NCI-H2196 treated with DMSO at 0.1 percent for 48 hours (cell line): Measurements from ENCODE around the gene LIPA.
"Not testable (repeated sequence)": the region's sequence is repeated elsewhere in the genome, so short reads cannot be mapped to it uniquely, and the experiment has no call there.

Experiments
- DNase-seq: peaks from one replicate; lab custom pipeline; 2025; ENCODE audit not compliant: unreplicated experiment; lab: John Stamatoyannopoulos, UW

LIPA gene

DNA sequence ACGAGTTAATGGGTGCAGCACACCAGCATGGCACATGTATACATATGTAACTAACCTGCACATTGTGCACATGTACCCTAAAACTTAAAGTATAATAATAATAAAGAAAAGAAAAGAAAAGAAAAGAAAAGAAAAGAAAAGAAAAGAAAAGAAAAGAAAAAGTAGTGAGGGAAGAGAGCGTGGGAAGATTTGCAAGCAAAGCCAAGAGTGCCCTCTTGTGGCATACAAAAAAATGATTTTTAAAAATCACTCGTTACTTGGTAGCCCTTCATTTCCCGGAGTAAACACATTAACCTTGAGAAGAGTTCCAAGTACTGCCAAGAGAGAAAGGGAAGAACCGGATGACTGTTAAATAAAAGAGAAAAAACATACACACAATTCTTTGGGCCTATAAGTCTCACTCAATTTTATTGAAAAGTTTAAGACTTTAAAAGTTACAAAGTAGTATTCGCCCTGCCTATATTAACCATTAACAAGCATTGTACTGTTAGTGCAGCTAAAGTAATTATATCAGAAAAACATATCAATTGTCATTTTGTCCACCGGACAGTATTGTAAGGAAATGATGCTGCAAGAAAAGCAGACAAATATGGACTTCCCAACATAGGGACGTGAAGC, 38.3 kb downstream of the LIPA start:
- DNase-seq, result no peak

DNA sequence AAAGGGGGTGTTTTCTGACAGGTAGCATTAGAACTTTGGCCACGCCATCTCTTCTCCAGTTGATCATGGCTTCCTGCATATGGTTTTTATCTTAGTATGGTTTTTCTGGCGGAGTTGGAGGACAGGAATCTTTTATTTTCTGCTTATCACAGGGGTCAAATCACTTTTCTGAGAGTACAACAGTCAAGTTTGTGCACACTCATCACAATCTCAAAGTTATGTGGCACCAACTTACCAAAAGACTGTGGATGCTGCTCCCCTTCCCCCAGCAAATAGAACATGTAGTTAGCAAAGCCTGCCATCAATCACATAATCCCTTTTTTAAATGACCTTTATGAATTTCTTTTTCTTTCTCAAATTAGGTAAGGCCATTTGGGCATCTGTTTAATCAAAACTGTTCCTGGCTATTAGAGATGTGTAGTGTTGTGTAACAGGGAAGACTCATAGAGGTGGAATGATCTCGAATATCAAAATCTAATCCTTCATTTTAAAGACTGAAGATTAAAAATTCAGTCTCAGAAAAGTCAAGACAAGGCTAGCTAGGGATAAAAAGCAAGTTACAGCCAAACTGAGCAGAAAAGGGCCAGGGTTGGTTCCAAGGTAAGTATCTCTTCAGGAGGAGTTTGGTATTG, 40.7 kb downstream of the LIPA start:
- no peak for DNase-seq

DNA sequence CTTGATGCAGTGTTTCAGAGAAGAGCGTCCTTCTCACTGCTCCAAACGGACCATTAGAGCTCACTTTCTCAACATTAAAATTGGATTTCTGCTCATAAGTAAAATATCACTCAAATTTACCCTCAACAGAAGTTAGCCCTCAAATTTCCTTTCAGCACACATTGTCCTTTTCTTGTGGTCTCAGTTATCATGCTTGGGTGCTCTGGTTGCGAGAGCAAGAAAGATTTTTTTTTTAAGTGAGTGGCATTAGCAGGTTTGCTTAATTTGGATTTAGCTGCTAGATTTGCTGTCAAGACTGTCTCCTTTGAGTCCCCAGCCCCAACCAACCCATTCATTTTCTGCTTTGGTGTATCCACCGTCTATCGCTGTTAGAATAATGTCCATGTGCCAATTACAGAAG, 41.9 kb downstream of the LIPA start:
- DNase-seq, result no peak

DNA sequence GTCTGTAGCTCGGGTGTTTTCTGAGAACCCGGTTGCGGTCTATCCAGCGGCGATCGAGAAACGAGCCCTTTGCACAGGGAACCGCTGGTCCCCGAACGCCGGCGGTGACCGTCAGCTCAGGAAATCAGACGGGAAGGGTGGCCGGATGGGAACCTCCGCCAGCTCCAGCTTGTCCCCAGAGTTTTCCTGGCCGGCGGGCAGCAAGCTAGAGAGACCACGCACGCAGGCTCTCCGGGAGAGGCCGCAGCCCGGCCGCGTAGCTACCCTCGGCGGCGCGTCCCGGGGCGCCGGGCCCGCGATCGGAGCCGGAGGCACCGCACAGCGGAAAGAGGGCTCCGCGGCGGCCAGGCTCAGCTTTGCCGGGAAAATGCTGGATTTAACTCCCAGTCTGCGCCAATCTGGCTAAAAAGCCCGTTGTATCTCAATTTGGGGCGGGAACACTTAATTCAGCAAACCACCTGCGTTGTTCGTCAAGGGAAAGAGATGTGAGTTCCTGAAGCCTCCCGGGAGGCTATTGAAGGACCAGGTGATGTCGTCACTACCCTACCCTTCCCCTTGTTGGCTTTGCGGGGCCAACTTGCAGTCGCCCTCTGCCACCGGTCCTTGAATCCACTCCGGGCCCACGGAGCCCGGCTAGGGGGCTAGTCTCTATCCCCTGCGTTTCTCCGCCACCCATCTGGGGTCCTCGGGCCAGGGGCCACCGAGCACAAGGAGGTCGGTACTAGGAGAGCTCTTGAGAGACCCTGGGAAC, 43.6 kb downstream of the LIPA start:
- DNase-seq, result no peak

DNA sequence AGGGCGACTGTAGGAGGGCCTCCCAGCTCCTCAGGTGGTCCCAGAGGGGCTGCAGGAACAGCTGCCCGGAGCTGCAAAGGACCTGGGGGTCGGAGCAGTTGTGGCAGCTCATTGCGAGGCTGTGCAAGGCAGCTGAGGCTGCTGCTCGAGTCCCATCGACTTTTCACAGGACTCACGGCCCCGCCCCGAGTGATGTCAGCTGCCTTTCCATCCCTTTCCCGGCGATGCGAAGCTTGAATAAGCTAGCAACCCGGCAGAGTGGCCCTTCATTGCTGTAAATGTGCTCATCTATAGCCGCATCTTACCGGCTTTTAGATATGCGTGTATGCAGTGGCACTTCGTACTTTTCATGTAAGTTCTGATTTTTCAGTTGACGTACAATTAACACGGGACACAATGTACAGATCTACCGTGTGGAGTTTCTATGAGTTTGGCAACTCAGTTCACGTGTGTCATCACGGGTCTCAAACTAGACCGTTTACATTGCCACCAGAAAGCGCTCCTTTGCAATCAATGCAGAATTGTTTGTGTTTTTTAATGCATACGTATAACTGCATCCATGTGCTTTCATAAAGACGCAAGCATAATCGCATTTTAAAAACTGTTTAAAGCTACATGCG, 44.3 kb downstream of the LIPA start, which contains the start of gene CH25H:
TSS of gene CH25H (minus strand) at position 137 of the 620 bp plus-strand sequence. CDS start at position 112, 25 bp downstream.
- DNase-seq, result peak; percentile 3

DNA sequence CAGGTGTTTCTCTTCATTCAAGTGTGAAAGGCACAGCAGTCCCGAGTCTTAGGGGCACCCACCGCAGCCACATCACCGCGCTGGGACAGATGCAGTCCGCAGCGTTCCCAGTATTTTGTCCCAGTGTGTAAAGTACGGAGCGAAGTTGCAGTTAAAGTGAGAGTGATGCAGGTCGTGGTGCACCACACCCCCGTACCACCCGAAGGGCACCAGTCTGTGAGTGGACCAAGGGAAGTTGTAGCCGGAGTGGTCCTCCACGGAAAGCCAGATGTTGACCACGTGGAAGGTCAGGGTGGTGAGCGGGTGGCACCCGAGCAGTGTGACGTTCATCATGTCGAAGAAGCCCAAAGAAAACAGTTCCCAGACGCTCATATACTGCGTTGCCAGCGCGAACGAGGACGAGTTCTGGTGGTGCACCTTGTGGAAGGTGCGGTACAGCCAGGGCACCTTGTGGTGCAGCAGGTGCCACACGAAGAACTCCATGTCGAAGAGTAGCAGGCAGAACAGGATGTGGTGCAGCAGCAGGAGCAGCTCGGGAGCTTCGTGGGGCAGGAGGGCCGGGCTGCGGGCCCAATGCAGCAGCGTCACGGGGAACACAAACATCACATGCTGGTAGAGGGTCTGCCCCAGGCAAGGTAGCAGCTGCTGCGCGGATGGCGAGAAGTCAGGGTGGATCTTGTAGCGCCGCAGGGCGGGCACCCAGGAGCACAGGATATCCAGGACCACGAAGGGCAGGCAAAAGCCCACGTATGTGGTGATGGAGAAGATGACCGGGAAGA, 45.0 kb downstream of the LIPA start:
- DNase-seq, result no peak

DNA sequence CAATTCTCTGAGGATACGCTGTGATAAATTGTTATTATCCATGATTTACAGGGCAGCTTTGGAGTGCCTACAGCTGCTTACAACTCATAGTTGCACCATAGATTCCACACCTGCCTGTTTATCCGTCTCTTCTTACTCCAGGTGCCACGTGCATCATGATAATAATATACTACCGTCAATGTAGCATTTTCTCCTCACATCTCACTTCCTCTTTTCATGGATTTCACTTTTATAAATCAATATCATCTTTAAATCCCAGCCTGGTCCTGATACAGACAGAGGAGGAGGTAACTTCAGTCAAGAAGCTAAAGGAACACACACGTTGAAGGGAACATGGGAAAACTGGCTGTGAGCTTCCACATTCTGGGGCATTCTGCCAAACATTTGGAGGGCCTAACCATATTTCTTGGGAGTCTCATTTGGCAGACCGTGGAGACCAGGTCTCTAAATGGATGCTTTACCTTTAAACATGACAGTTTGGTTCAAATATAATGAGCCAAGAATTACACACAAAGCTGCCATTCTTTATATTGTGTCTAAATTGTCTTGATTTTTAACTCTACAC, 46.9 kb downstream of the LIPA start:
- no peak for DNase-seq

DNA sequence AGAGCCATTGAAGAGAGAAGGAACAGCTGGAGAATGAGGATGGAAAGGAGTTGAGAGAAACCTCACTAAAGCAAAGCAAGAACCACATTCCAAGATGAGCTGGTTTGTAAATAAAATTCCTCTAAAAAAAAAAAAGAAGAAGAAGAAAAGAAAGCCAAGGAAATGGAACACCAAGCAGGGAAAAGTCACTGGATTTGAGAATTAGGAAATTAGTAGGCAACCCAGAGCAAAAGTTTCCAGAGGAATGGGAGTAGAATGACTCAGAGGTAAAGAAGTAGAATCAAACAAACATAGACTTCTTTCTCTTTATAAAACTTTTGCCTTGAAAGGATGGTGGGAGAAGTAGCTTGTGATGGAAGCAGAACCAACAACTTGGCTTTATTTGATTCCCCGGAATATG, 48.3 kb downstream of the LIPA start:
- no peak for DNase-seq

DNA sequence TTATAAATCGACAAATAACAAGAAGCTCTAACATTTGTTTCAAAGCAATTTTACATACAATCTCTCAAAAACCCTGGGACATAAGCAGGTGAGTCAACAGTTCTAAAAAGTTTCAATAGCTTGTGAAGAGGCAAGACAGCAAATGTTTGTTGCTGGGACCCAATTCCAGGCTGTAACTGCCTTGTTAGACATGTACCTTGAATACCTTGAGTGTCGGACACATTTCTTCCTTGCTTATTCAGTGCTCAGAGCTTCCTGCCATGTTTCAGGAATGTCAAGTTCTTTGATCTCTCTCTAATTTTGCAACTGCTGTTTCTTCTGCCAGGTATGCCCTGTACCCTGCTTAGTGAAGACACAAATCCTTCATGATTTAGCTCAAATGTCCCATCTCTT, 49.5 kb downstream of the LIPA start:
- DNase-seq, result no peak

DNA sequence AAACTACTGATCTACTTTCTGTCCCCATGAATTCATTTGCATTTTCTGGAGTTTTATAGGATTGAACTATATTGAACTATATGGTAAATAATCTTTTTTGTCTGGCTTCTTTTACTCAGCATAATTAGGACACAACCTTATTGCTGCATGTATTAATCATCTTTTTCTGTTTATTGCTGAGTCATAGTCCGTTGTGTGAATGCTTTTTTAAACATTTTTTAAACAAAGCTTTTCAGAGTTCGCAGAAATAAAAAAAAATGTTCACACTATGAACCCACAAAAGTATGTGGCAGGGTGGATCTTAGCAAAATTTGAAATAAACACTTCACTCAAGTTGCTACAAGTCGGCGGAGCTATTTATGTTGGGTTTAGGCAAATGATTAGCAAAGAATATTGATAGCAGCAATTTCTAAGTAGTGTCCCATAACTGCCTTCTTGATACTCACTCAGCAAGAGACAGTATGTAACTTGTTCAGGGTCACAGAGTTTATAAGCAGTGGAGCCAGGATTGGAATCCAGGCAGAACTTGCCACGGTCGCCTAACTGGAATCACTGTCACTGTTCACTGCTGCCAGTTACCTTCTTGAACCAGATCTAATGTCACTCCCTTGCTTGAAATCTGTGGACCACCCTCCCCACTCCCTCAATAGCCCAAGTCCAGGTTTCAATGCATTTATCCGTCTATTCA, 50.1 kb downstream of the LIPA start:
- DNase-seq, result no peak

DNA sequence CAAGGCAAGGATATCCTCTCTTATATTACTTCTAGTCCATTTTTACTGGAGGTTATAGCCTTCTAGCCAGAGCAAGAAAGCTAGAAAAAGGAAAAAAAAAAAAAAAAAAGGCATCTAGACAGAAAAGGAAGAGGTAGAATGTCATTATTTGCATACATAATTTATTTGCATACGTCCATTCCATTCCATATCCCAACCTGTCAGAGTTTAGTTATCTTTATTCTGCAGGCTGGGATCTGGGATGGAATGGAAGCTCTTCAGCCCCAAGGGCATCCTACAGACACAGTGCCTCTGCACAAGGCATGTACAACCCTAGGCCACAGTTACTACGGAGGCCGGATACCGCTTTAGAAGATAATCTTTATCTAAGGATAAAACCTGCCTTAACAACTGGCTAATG, 54.1 kb downstream of the LIPA start:
- DNase-seq, result no peak

DNA sequence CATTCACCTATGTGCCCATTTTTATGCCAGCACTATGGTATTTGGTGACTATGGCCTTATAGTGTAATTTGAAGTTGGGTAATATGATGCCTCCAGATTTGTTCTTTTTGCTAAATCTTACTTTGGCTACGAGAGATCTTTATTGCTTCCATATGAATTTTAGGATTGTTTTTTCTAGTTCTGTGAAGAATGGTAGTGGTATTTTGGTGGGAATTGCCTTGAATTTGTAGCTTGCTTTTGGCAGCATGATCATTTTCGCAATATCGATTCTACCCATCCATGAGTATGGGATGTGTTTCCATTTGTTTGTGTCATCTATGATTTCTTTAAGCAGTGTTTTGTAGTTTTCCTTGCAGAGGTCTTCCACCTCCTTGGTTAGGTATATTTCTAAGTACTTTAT, 60.3 kb downstream of the LIPA start:
- DNase-seq, result not testable (repeated sequence)

DNA sequence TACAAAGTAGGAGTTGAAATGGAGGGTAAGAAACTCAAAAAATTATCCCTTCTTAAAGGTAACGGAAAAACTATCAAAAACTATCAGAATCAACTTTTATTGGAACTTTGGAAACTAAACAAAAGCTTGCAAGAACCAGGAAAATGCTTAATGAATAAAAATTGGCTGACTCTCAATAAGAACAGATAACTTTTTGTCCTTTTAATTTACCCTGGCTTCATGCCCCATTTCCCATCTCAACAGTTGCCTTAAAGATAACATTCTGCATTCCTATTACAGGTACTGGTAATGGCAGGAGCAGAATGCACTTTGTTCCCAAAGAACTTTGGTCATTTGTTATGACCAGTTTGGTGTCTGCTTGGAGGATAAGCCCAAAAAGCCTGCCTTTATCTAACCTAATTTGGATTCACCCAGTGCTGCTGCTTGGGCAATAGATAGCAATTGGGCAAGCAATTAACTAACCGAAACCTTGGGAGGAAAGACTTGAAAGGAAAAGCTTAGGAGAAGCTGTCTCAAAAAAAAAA, 62.3 kb downstream of the LIPA start:
- no peak for DNase-seq

DNA sequence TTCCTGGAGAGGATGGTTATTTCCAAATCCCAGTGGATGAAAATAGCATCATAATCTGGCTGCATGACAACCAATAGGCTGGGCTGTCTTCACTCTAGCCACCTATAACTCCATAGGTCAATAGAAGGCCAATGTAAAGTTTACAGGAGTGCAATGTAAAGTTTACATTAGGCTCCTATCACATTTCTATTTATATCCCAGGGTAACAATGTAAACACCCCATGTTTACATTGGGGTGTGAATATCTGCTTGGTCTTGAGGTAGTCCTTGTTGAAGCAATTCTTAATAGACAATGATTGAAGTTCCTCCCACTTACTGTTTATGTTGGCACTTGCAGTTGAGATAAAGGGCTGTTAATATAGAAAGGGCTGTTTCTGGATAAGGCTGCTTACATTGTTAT, 65.9 kb downstream of the LIPA start:
- no peak for DNase-seq

DNA sequence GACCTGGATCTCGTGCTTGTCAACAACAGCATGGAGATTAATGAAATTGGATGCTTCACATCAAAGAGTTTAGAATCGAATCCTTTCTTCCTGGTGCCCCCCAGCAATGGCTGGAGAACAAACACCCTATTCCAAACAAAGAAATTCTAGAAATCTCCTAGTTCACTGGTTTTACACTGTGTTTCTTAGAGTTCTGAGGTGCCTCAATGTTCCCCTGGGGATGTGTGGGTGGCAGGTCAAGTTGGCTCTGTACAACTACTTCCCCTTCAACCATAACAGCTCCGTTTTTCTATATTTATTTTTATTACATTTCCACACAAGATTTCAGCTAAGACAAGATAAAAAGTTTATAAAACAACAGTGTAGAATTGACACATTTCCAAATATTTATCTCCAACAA, 66.9 kb downstream of the LIPA start:
- no peak for DNase-seq

DNA sequence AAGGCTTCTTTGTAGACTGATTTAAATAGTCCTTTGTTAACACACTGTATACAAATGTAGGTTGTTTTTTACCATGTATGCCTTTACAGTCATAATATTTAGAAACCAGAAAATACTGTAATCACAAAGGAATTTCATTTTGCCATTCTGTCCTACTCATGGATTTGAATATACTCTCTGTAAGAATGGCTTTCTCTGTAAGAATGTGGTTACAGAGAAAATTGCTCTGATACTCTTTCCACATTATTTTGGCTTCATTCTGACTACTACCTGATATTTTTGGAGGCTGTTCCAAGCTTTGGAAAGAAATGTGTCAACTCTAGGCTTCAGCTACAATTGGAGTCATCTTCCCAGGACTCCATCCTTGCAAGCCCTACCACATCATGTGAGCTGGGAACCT, 68.0 kb downstream of the LIPA start:
- no peak for DNase-seq

DNA sequence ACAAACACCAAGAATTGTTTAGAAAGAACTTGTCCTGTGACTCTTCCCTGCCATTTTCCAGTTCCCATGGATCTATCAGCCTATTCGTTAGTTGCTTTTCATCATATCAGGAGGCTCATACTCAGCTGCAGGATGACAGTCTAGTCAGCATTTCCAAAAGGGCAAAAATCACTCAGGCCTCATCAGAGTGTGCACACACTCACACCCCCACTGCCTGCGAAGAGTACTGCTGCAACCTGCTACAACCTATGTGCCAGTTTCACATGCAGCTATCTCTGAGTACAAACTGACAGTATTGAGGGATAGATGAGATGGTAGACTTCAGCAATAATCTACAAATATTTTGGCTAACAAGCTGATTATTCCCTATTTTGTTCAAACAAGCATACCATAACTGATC, 68.7 kb downstream of the LIPA start:
- DNase-seq, result no peak

DNA sequence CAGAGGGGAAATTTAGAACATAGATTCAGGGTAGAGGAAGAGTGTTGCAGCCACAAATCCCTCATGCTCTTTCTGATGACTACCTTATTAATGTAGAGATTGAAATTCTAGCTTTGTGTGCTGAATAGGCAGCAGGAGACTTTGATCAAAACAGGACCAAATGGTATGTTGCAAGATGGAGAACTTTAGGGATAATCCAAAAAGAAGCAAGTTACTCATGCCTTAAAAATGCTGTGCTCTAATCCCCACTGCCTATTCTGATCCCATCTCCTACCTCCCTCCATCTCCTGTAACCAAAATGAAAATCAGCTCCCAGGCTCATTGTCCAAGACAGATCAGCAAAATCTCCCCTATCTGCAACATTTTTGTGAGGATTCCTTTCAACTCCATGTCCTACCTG, 75.8 kb downstream of the LIPA start:
- DNase-seq, result no peak

DNA sequence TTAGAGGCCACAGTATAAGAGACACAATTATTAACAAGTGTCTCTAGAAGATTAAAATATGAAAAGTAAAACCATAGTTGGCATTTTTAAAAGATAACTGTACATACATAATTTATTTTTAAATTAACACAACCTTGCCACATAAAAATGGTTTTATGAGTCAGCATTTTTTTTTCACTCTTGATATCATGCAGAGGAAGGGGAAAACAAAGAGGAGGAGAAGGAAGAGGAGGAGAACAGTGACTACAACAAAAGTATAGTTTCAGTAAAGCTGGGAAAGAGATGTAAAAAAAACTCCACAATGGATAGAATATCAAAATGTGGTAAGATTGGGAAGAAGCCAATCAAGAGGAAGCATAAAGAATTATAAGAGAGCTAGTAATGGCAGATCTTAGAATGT, 78.5 kb downstream of the LIPA start:
- DNase-seq, result no peak

DNA sequence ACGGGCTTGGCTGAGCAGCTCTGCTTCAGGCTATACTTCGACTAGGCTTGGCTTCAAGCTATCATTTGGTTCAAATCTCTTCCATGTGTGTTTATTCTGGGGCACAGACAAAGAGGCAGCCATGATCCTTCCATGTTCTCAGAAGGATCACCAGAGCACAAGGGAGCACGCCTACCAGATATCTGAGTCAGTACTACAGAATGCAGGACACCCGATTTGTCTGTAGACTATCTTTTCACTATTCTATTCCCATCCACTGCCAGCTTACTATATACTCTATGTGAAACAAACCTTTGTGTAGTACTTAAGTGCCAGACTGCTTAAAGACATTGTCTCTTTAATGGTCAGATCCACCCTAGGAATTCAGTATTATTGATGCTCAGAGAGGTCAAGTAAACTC, 79.6 kb downstream of the LIPA start:
- no peak for DNase-seq
